GM19452 (cell line): ENCODE measurements around the gene ORC4.
A peak's percentile ranks its signal among the peaks of the same experiment; 100 is the strongest.
"Not testable (repeated sequence)": the region's sequence is repeated elsewhere in the genome, so short reads cannot be mapped to it uniquely, and the experiment has no call there.

Experiments
- ATAC-seq: cut with Tn5 transposase; IDR thresholded peaks from one replicate; pipeline ENCODE4 v1.9.1; 2021; ENCODE audit not compliant: unreplicated experiment

ORC4 gene

DNA sequence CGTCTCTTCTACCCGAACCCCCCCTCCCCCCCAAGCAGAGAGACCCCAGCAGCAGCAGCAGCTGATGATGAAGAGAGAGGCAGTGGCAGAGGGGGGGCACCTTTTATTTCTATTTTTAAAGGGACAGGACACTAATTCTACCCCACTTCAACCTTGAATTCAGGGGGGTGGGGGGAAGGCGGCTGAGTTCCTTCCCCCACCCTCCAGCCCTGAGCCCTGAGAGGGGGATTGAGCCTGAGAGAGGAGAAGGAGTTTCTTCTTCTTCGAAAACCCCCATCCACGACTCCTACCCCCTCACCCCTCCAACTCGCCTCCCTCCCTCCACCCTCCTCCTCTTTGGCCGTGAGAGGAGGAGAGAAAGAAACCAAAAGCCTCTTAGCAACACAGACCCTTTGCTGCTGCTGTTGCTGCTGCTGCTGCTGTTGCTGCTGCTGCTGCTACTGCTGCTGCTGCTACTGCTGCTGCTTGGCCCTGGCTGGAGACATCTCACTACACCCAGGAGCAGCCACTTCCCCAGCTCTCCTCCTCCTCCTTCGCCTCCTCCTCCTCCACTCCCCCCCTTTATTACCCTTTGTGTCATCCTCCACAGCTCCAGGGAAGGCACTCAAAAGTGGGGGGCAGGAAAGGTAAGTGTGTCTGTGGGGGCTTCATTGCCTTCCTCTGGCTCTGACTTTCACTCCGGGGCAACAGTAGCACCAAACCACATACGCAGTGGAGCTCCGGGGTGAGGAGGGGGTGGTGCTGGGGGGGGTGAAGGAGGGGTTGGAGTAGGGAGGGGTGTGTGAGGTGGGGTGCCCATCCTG is 723 bp upstream of the ORC4 start, which contains the start of gene MBD5:
TSS of gene MBD5 (plus strand) at position 33 of the 803 bp plus-strand sequence.
- ATAC-seq, result peak; percentile 44

DNA sequence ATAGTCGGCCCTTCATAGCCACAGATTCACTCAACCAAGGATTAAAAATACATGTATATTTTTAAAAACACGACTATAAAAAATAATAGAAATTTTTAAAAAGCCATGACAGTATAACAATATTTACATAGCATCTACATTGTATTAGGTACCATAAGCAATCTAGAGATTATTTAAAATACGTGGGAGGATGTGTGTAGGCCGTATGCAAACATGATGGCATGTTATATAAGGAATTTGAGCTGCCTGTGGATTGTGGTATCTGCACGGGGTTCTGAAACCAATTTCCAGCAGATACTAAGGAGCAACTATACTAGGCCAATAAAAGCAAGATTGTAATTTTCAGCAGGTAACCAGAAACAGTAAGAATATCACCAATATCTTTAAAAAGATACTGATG is 5.9 kb downstream of the ORC4 start:
- ATAC-seq, result no peak

DNA sequence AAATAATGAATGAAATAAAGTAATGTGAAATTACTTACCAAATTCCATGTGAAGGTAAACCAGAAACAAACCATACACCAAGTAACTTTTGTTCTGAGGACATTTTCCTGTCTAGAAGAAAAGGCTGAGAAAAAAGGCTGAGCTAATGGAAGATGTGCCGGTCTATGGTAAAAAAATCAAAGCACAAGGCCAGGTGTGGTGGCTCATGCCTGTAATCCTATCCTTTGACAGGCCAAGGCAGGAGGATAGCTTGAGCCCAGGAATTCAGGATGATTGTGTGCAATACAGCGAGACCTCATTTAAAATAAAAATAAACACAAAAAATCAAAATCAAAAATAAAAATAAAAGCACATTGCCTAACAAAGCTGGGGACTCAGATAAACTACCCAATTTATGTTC is 6.7 kb downstream of the ORC4 start:
- ATAC-seq, result no peak

- ATAC-seq, result not testable (repeated sequence)
Observed at GRCh38 chr2:148008411-148008810, 12.1 kb downstream of the ORC4 start.

DNA sequence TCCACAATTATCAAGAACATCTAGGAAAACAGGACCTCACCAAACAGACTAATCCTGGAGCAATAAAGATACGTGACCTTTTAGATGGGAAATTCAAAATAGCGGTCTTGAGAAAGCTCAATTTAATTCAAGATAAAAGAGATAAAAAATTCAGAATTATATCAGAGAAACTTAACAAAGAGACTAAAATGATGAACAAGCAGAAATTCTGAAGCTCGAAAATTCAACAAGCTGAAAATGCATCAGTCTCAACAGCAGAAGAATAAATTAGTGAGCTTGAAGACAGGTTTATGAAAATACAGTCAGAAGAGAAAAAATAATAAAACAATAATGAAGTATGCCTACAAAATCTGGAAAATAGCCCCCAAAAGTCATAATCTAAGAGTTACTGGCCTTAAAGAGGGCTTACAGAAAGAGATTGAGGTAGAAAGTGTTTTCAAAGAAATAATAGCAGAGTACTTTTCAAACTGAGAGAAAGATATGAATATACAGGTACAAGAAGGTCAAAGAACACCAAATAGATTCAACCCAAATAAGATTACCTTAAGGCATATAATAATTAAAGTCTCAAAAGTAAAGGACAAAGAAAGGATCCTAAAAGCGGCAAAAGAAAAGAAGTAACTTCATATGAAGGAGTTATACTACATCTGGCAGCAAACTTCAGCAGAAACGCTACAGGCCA is 13.2 kb downstream of the ORC4 start:
- ATAC-seq, result no peak

GRCh38 chr2:148006249-148007007 is 14.1 kb downstream of the ORC4 start:
- no peak for ATAC-seq

DNA sequence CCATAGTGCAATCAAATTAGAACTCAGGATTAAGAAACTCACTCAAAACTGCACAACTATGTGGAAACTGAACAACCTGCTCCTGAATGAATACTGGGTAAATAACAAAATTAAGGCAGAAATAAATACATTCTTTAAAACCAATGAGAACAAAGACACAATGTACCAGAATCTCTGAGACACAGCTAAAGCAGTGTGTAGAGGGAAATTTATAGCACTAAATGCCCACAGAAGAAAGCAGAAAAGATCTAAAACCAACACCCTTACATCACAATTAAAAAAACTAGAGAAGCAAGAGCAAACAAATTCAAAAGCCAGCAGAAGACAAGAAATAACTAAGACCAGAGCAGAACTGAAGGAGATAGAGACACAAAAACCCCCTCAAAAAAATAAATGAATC is 18.1 kb downstream of the ORC4 start:
- ATAC-seq, result not testable (repeated sequence)

- ATAC-seq, result no peak
Observed at GRCh38 chr2:148000095-148000494, 20.4 kb downstream of the ORC4 start.

- ATAC-seq, result no peak
Observed at GRCh38 chr2:147999126-147999525, 21.4 kb downstream of the ORC4 start.

DNA sequence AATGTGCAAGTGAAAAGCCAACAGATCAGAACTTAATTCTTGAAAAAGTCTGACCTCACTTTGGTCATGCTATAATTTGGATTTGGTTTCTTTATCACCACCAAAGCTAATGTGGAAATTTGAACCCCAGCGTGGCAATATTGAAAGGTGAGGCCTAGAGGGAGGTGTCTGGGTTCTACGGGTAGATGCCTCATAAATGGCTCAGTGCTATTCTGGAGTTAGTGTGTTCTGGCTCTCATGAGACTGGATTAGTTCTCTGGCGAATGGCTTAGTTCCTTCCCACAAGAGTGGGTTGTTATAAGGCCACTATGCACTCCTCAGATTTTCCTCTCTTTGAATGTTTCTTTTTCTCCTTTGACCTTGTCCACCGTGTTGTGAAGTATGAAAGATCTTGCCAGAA is 22.3 kb downstream of the ORC4 start:
- ATAC-seq, result no peak

DNA sequence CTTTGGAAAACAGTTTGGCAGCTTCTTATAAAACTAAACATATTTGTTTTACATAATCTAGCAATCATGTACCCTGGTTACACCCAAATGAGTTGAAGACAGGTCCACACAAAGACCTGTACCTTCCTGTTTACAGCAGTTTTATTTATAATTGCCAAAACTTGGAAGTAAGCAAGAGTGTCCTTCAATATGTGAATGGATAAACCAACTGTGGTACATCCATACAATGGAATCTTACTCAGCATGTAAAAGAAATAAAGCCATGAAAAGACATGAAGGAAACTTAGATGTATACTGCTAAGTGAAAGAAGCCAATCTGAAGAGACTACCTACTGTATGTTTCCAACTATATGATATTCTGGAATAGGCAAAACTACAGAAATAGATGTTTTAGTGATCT is 23.7 kb downstream of the ORC4 start:
- no peak for ATAC-seq

- not testable (repeated sequence) for ATAC-seq
Observed at GRCh38 chr2:147994965-147995364, 25.6 kb downstream of the ORC4 start.

- peak; percentile 58 for ATAC-seq
Observed at GRCh38 chr2:147989809-147990403, 30.6 kb downstream of the ORC4 start.

- no peak for ATAC-seq
Observed at GRCh38 chr2:147989102-147989501, 31.4 kb downstream of the ORC4 start.

DNA sequence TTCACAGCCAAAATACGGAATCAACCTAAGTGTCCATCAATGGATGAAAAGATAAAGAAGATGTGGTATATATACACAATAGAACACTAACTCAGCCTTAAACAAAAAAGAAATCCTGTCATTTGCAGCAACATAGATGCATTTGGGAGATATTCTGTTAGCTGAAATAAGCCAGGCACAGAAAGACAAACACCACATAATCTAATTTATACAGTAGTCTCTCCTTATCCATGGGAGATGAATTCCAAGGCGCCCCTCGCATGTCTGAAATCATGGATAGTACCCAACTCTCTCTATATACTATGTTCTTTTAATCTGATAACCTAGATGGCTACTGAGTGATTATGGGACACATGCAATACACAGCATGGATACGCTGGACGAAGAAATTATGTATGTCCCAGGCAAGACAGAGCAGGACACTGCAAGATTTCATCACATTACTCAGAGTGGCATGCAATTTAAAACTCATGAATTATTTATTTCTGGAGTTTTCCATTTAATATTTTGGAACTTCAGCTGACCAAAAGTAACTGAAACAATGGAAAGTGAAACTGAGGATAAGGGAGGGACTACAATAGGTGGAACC is 39.5 kb downstream of the ORC4 start:
- ATAC-seq, result no peak

GRCh38 chr2:147977679-147978078 is 42.9 kb downstream of the ORC4 start:
- no peak for ATAC-seq

DNA sequence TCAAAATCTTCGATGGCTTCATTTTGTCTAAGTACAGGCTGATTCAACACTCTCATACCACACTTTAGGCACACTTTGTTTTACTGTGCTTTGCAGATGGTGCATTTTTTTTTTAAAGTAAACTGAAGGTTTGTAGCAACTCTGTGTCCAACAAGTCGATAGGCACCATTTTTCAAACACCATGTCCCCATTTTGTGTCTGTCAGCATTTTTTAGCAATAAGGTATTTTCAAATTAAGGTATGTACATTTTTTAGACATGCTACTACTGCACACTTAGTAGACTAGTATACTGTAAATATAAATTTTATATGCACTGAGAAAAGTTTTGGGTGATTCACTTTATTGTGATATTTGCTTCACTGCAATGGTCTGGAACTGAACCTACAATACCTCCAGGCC is 44.4 kb downstream of the ORC4 start:
- no peak for ATAC-seq

DNA sequence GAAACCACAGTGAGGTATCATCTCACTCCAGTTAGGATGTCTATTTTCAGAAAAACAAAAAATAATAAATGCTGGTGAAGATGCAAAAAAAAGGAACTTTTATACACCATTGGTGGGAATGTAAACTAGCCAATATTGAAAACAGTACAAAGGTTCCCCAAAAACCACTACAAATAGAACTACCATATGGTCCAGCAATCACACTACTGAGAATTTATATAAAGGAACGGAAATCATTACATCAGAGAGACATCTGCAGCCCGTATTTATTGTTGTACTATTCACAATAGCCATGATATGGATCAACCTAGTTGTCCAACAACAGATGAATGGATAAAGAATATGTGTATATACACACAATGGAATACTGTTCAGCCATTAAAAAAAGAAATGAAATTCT is 52.0 kb downstream of the ORC4 start:
- ATAC-seq, result no peak

GRCh38 chr2:147952118-147952517 is 68.4 kb downstream of the ORC4 start:
- no peak for ATAC-seq

- no peak for ATAC-seq
Observed at GRCh38 chr2:147945660-147946059, 74.9 kb downstream of the ORC4 start.

- no peak for ATAC-seq
Observed at GRCh38 chr2:147939313-147939712, 81.2 kb downstream of the ORC4 start.
